ENCODE results near the gene ALG9.

Gene ALG9

DNA sequence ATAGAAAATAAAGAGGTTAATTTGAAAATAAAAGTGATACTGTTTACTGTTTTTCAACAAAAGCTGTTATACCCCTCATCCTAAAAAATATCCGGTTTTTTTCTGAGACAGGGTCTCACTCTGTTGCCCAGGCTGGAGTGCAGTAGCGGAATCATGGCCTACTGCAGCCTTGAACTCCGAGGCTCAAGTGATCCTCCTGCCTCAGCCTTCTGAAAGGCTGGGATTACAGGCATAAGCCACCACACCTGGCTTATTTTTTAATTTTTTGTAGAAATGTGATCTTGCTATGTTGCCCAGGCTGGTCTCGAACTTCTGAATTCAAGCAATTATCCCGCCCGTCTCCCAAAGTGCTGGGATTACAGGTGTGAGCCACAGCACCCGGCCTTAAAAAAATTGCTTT, 35.7 kb downstream of the ALG9 start:
- DNase-seq, result no peak

DNA sequence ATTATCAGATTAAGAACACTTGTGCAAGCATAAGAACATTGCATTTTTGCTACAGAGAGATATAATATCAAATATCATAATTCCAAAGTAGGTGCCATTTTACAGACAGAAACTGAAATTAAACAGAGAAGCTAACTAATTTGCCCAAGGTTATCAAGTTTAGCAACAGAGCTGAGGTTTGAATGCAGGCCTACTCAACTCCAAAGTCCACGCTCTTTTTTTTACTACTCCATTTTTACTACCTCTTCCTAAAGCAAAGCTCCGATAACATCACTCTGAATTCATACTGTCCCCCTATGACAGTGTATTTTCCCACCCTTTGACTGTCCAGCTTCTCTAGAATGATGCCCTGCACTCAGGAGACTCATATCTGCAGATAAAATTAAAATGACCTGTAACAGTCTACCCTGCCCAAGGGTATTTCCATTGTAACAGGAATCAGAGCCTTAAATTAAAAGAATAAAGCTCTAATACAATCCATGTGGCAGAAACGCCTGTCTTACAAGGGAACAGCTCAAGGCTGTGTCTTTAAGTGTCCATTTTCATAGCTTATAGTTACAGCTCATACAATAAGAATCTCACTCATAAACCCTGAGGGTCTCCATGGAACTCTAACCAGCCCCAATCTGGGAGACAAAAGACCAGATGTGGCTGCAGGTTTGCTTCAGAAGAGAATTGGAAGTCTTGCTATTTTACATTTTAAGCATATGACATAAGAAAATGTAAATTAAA, 36.8 kb downstream of the ALG9 start:
- no peak for DNase-seq

DNA sequence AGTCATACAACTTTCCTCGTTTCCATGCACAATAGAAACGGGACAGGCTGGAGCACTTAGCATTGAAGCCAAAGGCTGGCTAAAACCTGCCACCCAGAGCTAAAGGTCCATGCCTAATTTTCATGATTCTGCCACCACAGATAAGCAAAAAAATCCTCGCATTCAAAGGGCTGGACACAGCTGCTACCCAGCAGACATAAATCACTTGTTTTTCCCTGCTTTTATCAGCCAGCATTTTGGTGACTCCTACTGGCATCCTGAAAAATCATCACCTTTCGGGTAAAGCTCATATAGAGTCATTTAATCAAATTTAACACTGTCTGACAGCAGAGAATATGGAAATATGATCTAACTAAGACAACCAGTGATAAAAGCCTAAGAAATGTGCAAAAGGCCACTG, 37.9 kb downstream of the ALG9 start:
- peak in 1 of 2 donors; percentile 11 for DNase-seq

DNA sequence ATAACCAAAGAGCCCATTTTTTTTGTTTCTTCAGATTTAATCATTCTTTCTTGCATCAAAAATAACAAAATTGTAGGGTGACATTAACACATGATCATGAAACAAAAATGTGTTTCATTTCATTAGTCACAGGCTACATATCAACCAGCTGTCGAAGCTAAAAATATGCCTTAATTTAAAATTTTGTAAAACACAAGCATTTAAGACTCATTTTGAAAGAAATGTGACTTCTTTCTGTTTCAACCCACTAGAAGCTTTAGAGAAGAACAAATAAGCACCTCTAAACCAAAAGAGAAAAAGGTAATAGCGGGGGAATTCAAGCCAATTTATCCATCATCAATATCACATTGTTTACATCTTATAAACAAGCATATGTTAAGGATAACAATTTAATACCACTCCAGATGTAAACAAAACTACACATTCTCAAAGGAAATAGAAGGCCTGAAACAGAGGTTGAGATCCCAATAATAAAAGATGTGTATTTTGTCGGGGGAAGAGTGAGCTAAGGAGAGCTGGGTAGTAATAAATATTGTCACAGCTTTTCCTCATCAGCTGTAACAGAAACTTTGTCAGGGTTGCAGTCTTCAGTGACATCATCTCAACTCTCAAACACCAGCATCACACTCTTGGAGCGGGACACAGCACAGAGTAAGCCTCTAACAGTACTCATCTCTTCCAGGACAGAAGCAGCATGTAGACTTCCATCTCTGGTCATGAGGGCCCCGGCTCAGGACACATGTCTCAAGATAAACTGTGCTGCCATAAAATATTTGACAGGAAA, 42.0 kb downstream of the ALG9 start:
- no peak for DNase-seq

DNA sequence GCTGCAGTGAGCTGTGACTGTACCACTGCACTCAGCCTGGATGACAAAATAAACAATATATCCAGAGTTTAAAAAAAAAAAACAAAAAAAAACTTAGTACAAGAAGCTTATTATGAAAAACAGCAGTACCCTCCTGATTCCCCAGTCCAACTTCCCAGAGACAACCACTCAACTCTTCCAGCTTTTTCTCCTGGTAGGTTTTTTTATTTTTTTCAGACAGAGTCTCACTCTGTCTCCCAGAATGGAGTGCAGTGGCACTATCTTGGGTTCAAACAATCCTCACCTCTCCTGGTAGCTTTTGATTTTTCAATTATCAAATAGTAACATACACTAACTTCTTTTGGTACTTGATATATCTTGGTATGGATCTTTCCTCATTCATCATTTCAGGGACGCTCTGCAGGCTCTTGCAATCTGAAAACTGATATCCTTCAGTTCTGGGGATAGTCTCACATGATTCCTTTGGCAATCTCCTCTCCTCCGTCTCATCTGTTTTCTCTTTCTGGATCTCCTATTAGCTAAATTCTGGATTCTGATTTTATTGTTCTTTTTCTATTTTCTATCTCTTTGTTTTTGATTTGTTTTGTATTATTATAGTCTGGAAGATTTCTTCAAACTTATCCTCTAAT, 44.9 kb downstream of the ALG9 start:
- DNase-seq, result no peak

DNA sequence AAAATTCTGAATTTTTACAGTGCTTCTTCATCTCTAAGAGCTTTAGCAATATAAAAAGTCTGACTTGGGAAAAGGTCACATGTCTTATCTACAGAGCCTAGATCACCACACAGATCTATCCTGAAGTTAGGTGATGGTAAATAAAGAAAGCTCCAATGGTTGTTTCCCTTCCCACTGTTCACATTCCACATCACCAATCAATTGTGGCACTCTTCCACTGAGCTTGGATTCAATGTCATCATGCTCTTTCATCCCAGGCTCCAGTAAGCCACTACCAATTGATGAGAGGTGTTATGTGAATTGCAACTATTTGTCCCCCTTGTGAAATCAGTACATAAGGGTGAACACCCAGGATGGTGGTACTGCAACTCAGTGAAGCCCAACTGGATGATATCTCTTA, 47.8 kb downstream of the ALG9 start:
- DNase-seq, result no peak

DNA sequence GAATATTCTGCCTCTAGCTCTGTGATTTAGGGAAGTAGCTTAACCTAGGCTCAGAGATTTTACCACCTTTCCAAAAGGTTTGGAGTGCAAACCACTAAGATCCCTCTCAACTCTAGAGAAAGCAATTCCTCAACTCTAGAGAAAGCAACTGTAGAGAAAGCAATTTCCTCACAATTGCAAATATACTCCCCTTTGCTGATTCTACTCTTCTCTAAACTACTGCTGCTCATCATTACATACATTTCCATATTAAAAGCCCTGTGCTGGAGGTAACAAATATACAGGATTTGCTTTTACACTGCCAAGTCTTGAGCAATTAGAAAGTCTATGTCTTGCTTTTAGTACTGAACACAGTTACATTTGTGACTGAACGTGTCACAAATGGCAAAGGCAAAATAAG, 48.2 kb downstream of the ALG9 start:
- DNase-seq, result no peak

DNA sequence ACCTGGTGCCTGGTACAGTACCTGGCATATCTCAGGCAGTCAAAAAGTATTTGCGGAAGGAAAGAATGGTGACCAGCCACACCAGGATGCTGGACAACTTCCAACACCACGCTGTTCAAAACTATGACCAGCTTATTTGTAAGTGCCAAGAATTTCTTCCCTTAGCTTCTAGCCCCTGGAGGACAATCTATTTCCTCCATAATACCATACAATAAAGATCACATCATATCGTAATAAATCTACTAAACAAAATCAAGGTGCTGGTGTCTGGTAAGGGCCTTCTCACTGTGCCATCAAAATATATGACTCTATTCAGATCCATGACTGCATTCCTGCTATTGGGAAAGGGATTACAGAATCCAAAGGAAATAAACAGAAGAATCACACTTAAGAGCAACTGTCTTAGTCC, 51.5 kb downstream of the ALG9 start:
- no peak for DNase-seq

DNA sequence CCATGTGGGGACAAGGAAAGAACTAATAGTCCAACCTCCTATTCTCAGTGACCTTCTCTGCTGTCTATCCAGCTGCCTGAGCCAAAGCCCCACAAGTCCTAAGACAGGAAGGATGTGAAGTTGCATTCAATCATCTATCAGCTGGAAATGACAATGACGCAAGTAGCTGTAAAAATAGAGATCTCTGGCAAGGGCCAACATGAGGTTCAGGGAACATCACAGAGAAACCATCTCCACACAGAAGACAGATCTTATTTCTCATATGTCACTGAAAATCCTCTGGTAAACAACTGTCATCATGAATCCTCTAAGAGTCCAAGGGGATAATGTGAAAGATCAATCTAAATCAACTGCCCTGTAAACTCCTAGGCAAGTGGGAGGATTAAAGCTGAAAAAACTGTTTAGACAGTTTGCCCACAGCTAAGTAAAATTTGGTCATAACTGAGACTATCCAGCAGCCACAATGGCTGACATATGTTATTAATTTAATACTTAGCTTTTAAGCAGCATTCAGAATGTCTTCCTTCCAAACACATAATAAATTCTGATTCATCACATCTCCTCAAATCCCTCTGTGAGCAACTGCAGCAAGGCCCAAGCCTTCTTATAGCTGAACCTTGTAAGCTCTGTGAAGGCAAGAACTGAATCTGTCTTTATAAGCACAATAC, 52.1 kb downstream of the ALG9 start:
- DNase-seq, result no peak

DNA sequence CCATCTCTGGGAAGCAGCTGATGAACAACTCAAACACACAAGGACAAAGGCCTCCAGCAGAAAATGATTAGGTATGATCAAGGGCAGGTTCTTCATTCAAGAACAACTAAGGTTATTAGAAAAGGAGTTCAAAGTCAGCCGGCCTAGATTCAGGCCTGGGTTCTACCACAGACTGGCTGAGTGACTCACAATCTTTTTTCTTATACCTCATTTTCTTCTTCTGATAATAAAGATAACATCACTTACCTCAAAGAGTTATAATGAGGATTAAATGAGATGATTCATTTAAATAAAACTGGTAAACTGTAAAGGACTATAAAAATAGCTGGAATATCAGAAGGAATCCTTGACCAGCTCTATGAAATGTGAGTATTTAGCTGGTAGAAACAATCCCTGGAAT, 55.9 kb downstream of the ALG9 start:
- DNase-seq, result no peak

DNA sequence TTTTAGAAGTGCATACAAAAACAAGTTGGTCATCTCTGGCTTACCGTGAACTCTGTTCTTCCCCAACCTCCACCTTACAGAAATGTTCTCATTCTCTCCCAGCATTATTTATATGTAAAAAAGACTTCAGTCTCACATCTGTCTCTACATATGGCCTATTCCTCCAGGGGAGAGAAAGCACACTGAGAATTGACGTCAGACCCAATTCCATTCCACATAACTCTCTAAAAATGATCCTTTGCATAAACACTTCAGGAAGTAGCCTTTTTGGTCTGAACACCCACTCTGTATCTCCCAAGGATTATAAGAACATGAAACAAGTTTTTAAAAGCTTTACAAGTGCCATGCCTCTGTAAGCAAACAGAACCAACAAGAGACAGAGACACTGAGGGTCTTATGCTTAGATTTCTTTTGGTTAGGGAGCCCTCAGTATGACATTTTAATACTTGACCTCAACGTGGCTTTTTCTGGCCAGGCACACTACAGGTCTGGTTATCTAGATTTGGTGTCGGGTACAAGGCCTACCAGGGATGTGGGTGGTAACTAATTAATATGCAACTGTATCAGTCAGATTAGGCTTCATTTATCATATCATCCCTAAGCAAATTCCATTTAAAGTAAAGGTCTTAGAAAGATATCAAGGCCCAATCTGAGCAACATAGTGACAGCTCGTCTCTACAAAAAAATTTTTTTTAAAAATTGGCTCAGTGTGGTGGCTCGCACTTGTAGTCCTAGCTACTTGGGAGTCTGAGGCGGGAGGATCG, 56.6 kb downstream of the ALG9 start:
- DNase-seq, result no peak

DNA sequence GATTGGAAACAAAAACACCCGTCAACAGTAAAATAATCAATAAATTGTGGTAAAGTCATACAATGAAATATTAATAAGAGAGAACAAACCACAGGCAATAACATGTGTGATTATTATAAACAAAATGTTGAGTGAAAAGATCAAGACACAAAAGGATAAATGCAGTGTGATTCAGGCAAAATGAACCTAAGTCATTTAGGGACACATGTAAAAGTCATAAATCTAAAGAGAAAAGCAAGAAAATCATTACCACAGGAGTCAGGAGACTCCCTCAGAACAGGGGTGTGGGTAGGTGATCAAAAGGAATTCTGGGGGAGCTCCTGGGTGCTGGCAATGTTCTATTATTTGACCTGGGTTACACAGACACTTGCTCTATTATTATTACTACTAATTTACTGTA, 57.3 kb downstream of the ALG9 start:
- no peak for DNase-seq

DNA sequence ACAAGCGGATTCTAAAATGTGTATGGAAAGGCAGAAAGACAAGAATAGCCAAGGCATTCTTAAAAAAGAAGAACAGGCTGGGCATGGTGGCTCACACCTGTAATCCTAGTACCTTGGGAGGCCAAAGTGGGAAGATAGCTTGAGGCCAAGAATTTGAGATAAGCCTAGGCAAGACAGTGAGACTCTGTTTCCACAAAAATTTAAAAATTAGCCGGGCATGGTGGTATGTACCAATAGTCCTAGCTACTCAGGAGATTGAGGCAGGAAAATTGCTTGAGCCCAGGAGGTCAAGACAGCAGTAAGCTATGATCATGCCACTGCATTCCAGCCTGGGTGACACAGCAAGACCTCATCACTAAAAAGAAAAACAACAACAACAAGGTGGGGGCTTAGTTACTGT, 59.2 kb downstream of the ALG9 start:
- no peak for DNase-seq

DNA sequence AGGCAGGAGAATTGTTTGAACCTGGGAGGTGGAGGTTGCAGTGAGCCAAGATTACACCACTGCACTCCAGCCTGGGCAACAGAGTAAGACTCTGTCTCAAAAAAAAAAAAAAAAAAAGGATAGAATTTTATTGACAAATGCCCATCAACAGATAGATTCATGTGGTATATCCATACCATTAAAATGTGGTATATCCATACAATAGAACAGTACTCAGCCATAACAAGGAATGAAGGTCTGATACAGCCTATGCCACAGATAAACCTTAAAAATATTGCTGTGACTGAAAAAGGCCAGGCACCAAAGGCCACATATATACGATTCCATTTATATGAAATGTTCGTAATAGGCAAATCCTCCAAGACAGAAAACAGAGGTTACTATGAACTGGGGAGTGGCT, 59.9 kb downstream of the ALG9 start:
- DNase-seq, result no peak

DNA sequence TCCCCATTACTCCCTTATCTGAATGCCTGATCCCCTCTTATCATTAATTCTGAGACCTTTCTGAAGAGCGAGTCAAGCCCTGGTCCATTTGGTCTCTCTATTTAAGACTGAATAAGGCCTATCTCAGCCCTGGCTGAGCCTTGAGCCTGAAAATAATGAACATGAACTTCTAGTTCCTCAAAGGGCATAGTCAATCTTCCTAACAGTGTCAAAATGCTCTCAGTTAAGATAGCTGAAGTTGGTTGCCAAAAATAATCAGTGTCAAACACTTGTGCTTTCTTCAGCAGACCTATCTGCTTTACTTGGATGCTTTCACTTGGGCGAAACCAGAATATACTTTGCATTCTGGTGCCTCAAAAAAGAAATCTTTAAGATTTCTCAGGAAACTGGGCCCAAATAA, 62.5 kb downstream of the ALG9 start:
- DNase-seq, result no peak

DNA sequence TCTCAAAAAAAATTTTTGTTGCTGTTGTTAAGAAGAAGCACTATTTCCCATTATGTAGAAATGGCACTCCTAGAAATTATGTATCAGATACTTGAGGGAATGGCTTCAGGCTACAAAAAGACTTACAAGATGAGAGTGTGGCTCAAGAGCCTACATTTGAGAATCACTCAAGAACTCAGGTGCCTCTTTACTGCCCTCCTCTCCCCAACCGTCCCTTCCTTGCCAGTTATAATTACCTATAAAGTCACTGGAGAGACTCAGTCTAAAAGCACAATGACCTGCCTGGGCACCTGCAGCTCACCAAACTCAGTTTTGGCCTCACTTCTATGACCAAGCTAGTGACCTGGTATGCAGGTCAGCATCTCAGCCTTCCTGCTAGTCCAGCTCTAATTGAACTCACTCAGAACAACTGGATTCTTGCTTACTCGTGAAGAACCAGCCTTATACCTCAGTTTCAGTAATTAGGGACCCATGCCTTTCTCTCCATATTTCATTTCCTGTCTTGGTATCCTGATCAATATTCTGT, 63.3 kb downstream of the ALG9 start:
- DNase-seq, result no peak

DNA sequence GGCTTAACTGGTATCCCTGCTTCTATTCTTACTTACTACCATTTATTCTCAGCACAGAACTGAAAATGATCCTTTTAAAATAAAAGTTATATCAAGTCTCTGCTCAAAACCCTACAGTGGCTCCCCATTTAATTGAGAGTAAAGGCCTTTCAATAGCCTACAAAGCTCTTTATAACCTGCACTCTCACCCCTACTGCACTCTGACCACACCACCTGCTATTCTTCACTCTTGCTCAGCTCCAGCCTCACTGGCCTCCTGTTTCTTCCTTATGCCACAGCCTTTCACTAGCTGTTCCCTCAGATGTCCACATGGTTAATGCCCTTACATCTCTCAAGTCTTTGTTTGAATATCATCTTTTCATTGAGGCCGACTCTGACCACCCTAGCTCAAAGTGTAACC, 64.3 kb downstream of the ALG9 start:
- no peak for DNase-seq

DNA sequence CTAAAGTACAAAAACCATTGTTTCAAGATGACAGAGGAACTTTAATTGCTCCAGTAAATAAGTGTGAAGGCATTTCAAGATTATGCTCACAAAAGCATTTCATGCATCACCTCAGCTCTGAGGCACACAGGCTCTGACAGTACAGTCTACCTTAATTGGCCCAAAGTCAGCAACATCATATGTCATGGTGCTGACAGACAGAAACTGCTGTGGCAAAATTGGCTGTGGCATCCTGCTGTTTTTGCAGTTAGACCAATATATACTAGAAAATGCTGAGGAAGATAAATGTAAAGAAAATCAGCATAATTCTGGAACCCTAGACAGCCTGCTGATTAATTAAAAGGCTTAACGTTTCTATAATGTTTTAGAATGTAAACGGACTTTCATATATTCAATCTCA, 70.2 kb downstream of the ALG9 start:
- no peak for DNase-seq

DNA sequence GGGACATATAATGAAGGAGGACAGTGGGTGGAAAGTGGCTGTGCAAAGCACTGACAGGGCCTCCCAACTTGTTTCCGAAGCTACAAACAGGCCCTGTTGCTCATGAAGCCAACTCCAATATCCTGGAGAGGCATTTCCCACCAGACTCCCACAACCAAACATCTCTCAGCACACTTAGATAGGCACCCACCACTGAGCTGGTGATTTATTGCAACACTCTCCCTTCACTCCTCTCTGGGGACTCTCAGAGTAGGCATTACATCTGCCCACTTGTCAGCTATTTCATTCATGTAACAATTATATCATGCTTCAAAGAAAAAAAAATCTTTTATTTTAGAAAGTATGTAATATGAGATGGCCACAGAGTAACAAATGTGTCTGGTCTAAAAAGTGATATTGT, 73.1 kb downstream of the ALG9 start:
- DNase-seq, result no peak

DNA sequence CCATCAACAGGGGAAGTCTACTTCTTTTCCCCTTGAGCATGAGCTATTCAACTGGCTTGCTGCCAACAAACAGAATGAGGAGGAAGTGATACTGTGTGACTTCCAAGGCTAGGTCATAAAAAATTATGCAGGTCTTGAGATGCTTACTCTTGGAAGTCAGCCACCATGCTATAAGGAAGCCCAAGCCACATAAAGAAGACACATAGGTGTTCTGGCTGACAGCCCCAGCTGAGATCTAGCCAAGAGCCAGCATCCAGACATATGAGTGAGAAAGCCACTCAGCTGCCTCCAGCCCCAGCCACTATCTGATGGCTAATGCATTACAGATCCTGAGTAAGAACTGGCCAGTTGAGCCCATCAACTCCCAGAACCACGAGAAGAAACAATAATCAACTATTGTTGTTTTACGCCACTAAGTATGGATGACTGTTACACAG, 74.2 kb downstream of the ALG9 start:
- DNase-seq, result no peak

DNA sequence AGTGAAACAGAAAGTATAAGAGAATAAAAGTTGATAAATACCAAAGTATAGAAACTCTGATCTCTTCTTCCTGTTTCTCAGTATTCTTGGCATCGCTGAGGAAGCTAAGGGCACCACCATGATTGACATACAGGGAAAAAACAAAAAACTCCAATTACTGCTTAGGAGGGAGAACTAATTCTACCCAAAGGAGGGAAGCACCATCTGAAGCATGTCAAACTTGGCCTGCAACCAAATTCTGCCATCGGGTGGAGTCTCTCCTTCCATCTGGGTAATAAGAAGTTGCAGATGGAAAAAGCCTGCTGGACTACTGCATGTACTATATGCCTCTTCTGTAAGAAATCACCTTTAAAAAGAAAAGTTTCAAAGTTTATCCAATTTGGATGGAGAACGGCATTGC, 74.7 kb downstream of the ALG9 start:
- no peak for DNase-seq

DNA sequence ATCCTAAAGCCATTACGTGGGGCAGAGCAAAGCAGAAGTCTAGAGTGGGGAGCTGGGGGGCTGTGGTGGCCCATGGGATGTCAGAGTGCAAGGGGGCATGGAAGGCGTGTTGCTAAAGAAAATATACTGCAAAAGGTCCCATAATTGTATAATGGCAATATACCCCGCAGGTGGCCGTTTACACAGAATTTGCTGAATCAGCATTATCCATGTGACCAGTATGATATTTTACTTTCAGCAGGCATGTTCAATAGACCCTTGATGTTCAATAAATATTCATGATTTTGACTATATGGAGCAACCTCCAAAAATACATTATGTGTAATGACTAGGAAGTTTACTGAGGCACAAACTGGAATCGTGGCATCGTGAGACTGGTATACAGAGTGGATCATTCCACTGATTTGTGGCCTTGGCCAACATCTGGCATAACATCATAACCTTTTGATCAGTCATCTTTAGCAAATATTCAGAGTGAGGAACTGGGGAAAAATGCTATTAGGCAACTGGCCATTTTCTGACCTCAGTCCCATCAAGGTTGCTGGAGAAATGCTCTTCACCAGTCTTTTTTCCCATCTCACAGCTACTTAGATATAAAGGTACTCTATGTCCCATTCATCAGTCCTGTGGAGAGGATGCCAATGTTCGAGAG, 75.9 kb downstream of the ALG9 start:
- no peak for DNase-seq

Measured in hippocampal formation (tissue), 2 donors.